Esophagus muscularis mucosa (tissue), 3 donors: ENCODE data around the gene WFDC11.

ENCODE experiments used
- POLR2A ChIP-seq: fragments of 450-650 bp; IDR thresholded peaks from one replicate; pipeline ENCODE4 v1.6.1; 2017; ENCODE audit warnings: antibody characterized with exemption, moderate library complexity, mild to moderate bottlenecking, low read depth
- POLR2AphosphoS5 ChIP-seq, 2 donors: sonication (generic); formaldehyde crosslinking; IDR thresholded peaks; one replicate each; pipeline ENCODE4 v1.6.1; 2017; ENCODE audit warnings: antibody characterized with exemption in 2 of 2
- TF ChIP-seq, protein P1 (sequence below), 3 experiments: fragments of 200-600 bp in 2 of 3; fragments of 450-650 bp in 1 of 3; sonication (generic) in 2 of 3; IDR thresholded peaks; one replicate each; pipeline ENCODE4 v1.5.1; 2017 to 2019; ENCODE audit warnings: antibody characterized with exemption in 3 of 3, mild to moderate bottlenecking in 2 of 3, moderate library complexity in 1 of 3

DNA sequence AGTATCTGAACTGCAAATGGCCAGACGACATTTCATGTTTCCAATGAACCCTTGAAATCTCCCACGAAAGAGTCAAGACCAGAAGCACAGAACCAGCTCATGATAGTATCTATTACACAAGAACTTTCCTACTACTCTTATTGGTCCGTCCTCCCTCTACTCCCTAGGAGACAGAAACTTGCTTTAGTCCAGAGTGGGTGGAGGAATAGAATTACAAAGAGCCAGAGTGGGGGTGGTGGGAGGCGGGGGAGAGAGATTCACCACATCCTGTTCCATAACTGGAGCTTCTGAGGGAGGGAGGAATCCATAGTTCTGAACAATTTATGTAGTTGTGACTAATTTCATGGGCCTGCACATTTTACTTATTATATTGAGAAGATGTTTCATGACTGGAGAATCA is 59.0 kb downstream of the WFDC11 start:
- TF ChIP-seq, protein P1, sequence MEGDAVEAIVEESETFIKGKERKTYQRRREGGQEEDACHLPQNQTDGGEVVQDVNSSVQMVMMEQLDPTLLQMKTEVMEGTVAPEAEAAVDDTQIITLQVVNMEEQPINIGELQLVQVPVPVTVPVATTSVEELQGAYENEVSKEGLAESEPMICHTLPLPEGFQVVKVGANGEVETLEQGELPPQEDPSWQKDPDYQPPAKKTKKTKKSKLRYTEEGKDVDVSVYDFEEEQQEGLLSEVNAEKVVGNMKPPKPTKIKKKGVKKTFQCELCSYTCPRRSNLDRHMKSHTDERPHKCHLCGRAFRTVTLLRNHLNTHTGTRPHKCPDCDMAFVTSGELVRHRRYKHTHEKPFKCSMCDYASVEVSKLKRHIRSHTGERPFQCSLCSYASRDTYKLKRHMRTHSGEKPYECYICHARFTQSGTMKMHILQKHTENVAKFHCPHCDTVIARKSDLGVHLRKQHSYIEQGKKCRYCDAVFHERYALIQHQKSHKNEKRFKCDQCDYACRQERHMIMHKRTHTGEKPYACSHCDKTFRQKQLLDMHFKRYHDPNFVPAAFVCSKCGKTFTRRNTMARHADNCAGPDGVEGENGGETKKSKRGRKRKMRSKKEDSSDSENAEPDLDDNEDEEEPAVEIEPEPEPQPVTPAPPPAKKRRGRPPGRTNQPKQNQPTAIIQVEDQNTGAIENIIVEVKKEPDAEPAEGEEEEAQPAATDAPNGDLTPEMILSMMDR (IDR thresholded peaks at IDR 0.05) = no peak
- no peak for TF ChIP-seq POLR2AphosphoS5 (IDR thresholded peaks at IDR 0.05)
- TF ChIP-seq POLR2A = no peak
